WTC11 (cell line): ENCODE results near the gene ROBO1. TPM values are rescaled to one million over a fixed set of nuclear protein-coding genes. Genes with fewer than 3 reads are reported as not detected.

ENCODE experiments used
- ATAC-seq: fragments of 200-7000 bp; cut with Tn5 transposase; 2 replicates; pipeline ENCODE4 v1.10.0; 2021; ENCODE audit warnings: mild to moderate bottlenecking, moderate library complexity
- CTCF ChIA-PET: fragments of 300-600 bp; sonication (Branson Sonifier 250); formaldehyde crosslinking; loops from one replicate; lab custom pipeline; 2021; ENCODE audit warnings: antibody characterized with exemption; lab: Charles Lee
- POLR2A ChIA-PET: fragments of 350-600 bp; sonication (Branson Sonifier 250); formaldehyde crosslinking; loops from one replicate; lab custom pipeline; 2021; ENCODE audit warnings: antibody characterized with exemption; lab: Charles Lee
- DNase-seq: peaks from one replicate; pipeline ENCODE4 v3.0.0; 2021; ENCODE audit warnings: low spot score
- H3K27ac Mint-ChIP-seq: 2 replicates; pipeline ENCODE4 v1.8.0; 2021; ENCODE audit warnings: mixed read lengths
- H3K27me3 Mint-ChIP-seq: 2 replicates; pipeline ENCODE4 v1.8.0; 2021; ENCODE audit warnings: low read depth, mild to moderate bottlenecking, moderate library complexity, mixed read lengths
- H3K36me3 Mint-ChIP-seq: 2 replicates; pipeline ENCODE4 v1.8.0; 2021; ENCODE audit warnings: mixed read lengths
- H3K4me1 Mint-ChIP-seq: 2 replicates; pipeline ENCODE4 v1.8.0; 2022; ENCODE audit warnings: mixed read lengths
- H3K4me3 Mint-ChIP-seq: 2 replicates; pipeline ENCODE4 v1.8.0; 2021; ENCODE audit warnings: mild to moderate bottlenecking, moderate library complexity, mixed read lengths
- H3K9me3 Mint-ChIP-seq: 2 replicates; pipeline ENCODE4 v1.8.0; 2021; ENCODE audit warnings: mixed read lengths
- CREB1 ChIP-seq: sonication (generic); formaldehyde crosslinking; IDR thresholded peaks from 2 replicates; pipeline ENCODE4 v1.8.0; 2023; ENCODE audit warnings: mild to moderate bottlenecking, missing genetic modification reagents
- ELF4 ChIP-seq: sonication (generic); formaldehyde crosslinking; IDR thresholded peaks from 2 replicates; pipeline ENCODE4 v1.8.1; 2022; ENCODE audit warnings: low read depth, mild to moderate bottlenecking, moderate library complexity, missing genetic modification reagents
- EMX1 ChIP-seq: fragments of 250-450 bp; sonication (Bioruptor Pico); IDR thresholded peaks from 2 replicates; pipeline ENCODE4 v1.8.0; 2021; ENCODE audit warnings: mild to moderate bottlenecking
- ERG ChIP-seq: fragments of 250-450 bp; sonication (Bioruptor Pico); IDR thresholded peaks from 2 replicates; pipeline ENCODE4 v1.8.0; 2021; ENCODE audit warnings: mild to moderate bottlenecking
- FOXP1 ChIP-seq: sonication (generic); formaldehyde crosslinking; IDR thresholded peaks from 2 replicates; pipeline ENCODE4 v1.8.0; 2022; ENCODE audit warnings: missing genetic modification reagents, mild to moderate bottlenecking, moderate library complexity, borderline replicate concordance
- HMGA2 ChIP-seq: fragments of 250-450 bp; sonication (Bioruptor Pico); IDR thresholded peaks from 2 replicates; pipeline ENCODE4 v1.4.0; 2021; ENCODE audit warnings: mild to moderate bottlenecking, moderate library complexity
- JAZF1 ChIP-seq: fragments of 250-450 bp; sonication (Bioruptor Pico); IDR thresholded peaks from 2 replicates; pipeline ENCODE4 v1.9.0; 2021; ENCODE audit warnings: moderate library complexity, mild to moderate bottlenecking, inconsistent platforms
- KAT7 ChIP-seq: sonication (generic); formaldehyde crosslinking; IDR thresholded peaks from 2 replicates; pipeline ENCODE4 v1.8.1; 2023; ENCODE audit warnings: missing genetic modification reagents, mild to moderate bottlenecking, borderline replicate concordance
- MXD4 ChIP-seq: fragments of 250-450 bp; sonication (Bioruptor Pico); IDR thresholded peaks from 2 replicates; pipeline ENCODE4 v1.8.0; 2021; ENCODE audit warnings: mild to moderate bottlenecking, moderate library complexity, borderline replicate concordance
- OVOL2 ChIP-seq: fragments of 250-450 bp; sonication (Bioruptor Pico); IDR thresholded peaks from 2 replicates; pipeline ENCODE4 v1.9.0; 2021; ENCODE audit warnings: mild to moderate bottlenecking, borderline replicate concordance
- SMAD4 ChIP-seq: sonication (generic); formaldehyde crosslinking; IDR thresholded peaks from 2 replicates; pipeline ENCODE4 v1.8.0; 2022; ENCODE audit warnings: mild to moderate bottlenecking, missing genetic modification reagents
- SOX15 ChIP-seq: fragments of 250-450 bp; sonication (Bioruptor Pico); IDR thresholded peaks from 2 replicates; pipeline ENCODE4 v1.9.0; 2021; ENCODE audit warnings: mild to moderate bottlenecking
- SP1 ChIP-seq: sonication (generic); formaldehyde crosslinking; conservative IDR thresholded peaks from 2 replicates; pipeline ENCODE4 v1.8.1; 2022; ENCODE audit warnings: missing genetic modification reagents
- TCF7 ChIP-seq: sonication (generic); formaldehyde crosslinking; IDR thresholded peaks from 2 replicates; pipeline ENCODE4 v1.8.0; 2022; ENCODE audit warnings: mild to moderate bottlenecking, low read depth, missing genetic modification reagents, moderate library complexity
- ZNF121 ChIP-seq: sonication (generic); formaldehyde crosslinking; IDR thresholded peaks from 2 replicates; pipeline ENCODE4 v1.8.0; 2023; ENCODE audit warnings: missing genetic modification reagents
- ZNF138 ChIP-seq: sonication (generic); formaldehyde crosslinking; conservative IDR thresholded peaks from 2 replicates; pipeline ENCODE4 v1.8.1; 2022; ENCODE audit warnings: mild to moderate bottlenecking, moderate library complexity, missing genetic modification reagents
- ZNF219 ChIP-seq: sonication (generic); formaldehyde crosslinking; IDR thresholded peaks from 2 replicates; pipeline ENCODE4 v1.8.0; 2023; ENCODE audit warnings: missing genetic modification reagents, mild to moderate bottlenecking, borderline replicate concordance
- ZNF416 ChIP-seq: fragments of 250-450 bp; sonication (Bioruptor Pico); IDR thresholded peaks from 2 replicates; pipeline ENCODE4 v1.9.0; 2021; ENCODE audit warnings: mild to moderate bottlenecking, inconsistent platforms
- ZNF532 ChIP-seq: fragments of 250-450 bp; sonication (Bioruptor Pico); IDR thresholded peaks from 2 replicates; pipeline ENCODE4 v1.9.0; 2021; ENCODE audit warnings: mild to moderate bottlenecking, borderline replicate concordance
- total RNA-seq: library from RNA; stranded (reverse); gene quantifications from 3 replicates; pipeline ENCODE4 v1.2.3, GENCODE V29; 2021
- TF ChIP-seq, protein P1 (sequence below): fragments of 250-450 bp; sonication (Bioruptor Pico); IDR thresholded peaks from 2 replicates; pipeline ENCODE4 v2.1.2; 2022; ENCODE audit warnings: mild to moderate bottlenecking, moderate library complexity
- TF ChIP-seq, protein P2 (sequence below): sonication (generic); formaldehyde crosslinking; IDR thresholded peaks from 2 replicates; pipeline ENCODE4 v1.8.1; 2022; ENCODE audit warnings: missing genetic modification reagents, borderline replicate concordance
- TF ChIP-seq, protein P3 (sequence below): sonication (generic); formaldehyde crosslinking; IDR thresholded peaks from 2 replicates; pipeline ENCODE4 v1.8.0; 2022; ENCODE audit warnings: mild to moderate bottlenecking, missing genetic modification reagents

The ROBO1 gene
- total RNA-seq, 1 experiment from 2014 or later: 90.9 TPM

- TF ChIP-seq, protein P1, sequence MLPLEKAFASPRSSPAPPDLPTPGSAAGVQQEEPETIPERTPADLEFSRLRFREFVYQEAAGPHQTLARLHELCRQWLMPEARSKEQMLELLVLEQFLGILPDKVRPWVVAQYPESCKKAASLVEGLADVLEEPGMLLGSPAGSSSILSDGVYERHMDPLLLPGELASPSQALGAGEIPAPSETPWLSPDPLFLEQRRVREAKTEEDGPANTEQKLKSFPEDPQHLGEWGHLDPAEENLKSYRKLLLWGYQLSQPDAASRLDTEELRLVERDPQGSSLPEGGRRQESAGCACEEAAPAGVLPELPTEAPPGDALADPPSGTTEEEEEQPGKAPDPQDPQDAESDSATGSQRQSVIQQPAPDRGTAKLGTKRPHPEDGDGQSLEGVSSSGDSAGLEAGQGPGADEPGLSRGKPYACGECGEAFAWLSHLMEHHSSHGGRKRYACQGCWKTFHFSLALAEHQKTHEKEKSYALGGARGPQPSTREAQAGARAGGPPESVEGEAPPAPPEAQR (CRISPR knock-in tag): no peak
- no peak for TF ChIP-seq JAZF1 (CRISPR knock-in tag)
- TF ChIP-seq HMGA2 (CRISPR knock-in tag): no peak
- no peak for TF ChIP-seq ZNF219
- no peak for TF ChIP-seq EMX1 (CRISPR knock-in tag)
- TF ChIP-seq CREB1 (CRISPR knock-in tag): no peak
- TF ChIP-seq KAT7: no peak
These were observed 907.2 kb downstream of the ROBO1 start (continued) for GRCh38 chr3:78860567-78860966.

GRCh38 chr3:78858910-78859309 is 908.9 kb downstream of the ROBO1 start:
- Mint-ChIP-seq H3K9me3 (no peaks in the 10 kb centered on the region; the same call in 1 of the 2 replicates), H3K36me3 (no peaks in the 10 kb centered on the region), H3K27me3 (no peaks in the 10 kb centered on the region; the same call in 1 of the 2 replicates), H3K4me3 (no peak overlapping the region), H3K27ac (no peak overlapping the region), H3K4me1 (peaks cover 27% of the 10 kb centered on the region)
- POLR2A ChIA-PET: no interaction called here
- CTCF ChIA-PET: no interaction called here
- no peak for DNase-seq
- ATAC-seq: no peak
- TF ChIP-seq ELF4 (no peak), TCF7 (no peak), SP1 (CRISPR knock-in tag) (no peak), ZNF532 (CRISPR knock-in tag) (no peak)
- TF ChIP-seq, protein P2, sequence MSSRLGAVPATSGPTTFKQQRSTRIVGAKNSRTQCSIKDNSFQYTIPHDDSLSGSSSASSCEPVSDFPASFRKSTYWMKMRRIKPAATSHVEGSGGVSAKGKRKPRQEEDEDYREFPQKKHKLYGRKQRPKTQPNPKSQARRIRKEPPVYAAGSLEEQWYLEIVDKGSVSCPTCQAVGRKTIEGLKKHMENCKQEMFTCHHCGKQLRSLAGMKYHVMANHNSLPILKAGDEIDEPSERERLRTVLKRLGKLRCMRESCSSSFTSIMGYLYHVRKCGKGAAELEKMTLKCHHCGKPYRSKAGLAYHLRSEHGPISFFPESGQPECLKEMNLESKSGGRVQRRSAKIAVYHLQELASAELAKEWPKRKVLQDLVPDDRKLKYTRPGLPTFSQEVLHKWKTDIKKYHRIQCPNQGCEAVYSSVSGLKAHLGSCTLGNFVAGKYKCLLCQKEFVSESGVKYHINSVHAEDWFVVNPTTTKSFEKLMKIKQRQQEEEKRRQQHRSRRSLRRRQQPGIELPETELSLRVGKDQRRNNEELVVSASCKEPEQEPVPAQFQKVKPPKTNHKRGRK: no peak

- Mint-ChIP-seq H3K36me3 (no peaks in the 10 kb centered on the region), H3K27ac (no peak overlapping the region), H3K9me3 (no peaks in the 10 kb centered on the region; the same call in 1 of the 2 replicates), H3K4me1 (peaks cover 25% of the 10 kb centered on the region), H3K27me3 (no peaks in the 10 kb centered on the region; the same call in 1 of the 2 replicates), H3K4me3 (no peak overlapping the region)
- TF ChIP-seq ERG (CRISPR knock-in tag): no peak
- no peak for TF ChIP-seq MXD4 (CRISPR knock-in tag)
- no peak for TF ChIP-seq OVOL2 (CRISPR knock-in tag)
- no peak for TF ChIP-seq FOXP1
- no peak for TF ChIP-seq HMGA2 (CRISPR knock-in tag)
- TF ChIP-seq ZNF138 (CRISPR knock-in tag): no peak
- TF ChIP-seq ZNF416: no peak
- TF ChIP-seq, protein P3, sequence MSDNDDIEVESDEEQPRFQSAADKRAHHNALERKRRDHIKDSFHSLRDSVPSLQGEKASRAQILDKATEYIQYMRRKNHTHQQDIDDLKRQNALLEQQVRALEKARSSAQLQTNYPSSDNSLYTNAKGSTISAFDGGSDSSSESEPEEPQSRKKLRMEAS (CRISPR knock-in tag): no peak
- no peak for TF ChIP-seq ZNF121 (CRISPR knock-in tag)
- no peak for TF ChIP-seq SOX15
- TF ChIP-seq SMAD4 (CRISPR knock-in tag): no peak
- ATAC-seq (no peak), DNase-seq (no peak)
- CTCF ChIA-PET: no interaction called here
- POLR2A ChIA-PET: no interaction called here
These were observed 909.6 kb downstream of the ROBO1 start for GRCh38 chr3:78858174-78858573.
